Superior temporal gyrus (tissue), 1 donor: ENCODE results near the gene BRD9.
"Not testable (repeated sequence)": the region's sequence is repeated elsewhere in the genome, so short reads cannot be mapped to it uniquely, and the experiment has no call there.

Source experiments
- DNase-seq: peaks from one replicate; pipeline ENCODE4 v3.0.0-alpha.2; 2016; ENCODE audit errors: extremely low spot score

The BRD9 gene

GRCh38 chr5:892394-893136 is at the start of gene BRD9, which contains the start of gene TRIP13:
Gene BRD9 (minus strand): TSS chr5:892801. CDS start chr5:892657, 144 bp downstream.
Gene TRIP13 (plus strand): TSS chr5:892884. CDS start chr5:892999, 115 bp downstream.
- DNase-seq, result peak; percentile 82

GRCh38 chr5:940741-941140 is 48.1 kb upstream of the BRD9 start:
- not testable (repeated sequence) for DNase-seq

- no peak for DNase-seq
Measured at GRCh38 chr5:939368-939767, 46.8 kb upstream of the BRD9 start.

- DNase-seq, result no peak
Measured at GRCh38 chr5:937151-937924, 44.7 kb upstream of the BRD9 start.

GRCh38 chr5:936149-937144 is 43.8 kb upstream of the BRD9 start:
- no peak for DNase-seq

DNA sequence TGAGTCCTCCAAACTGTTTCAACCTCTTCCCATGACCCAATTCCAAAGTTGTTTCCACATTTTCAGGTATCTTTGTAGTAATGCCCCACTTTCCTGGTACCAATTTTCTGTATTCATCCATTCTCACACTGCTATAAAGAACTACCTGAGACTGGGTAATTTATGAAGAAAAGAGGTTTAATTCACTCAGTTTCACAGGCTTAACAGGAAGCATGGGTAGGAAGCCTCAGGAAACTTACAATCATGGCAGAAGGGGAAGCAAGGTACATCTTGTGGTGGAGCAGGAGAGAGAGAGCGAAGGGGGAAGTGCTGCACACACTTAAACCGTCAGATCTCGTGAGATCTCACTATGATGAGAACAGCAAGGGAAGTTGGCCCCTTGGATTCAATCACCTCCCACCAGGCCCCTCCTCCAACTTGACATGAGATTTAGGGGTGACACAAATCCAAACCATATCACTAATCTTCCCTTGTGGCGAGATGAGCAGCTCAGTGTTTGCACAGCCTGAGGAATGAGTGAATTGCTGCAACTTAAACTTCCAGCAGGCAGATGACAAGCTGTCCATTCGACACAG is 43.0 kb upstream of the BRD9 start:
- no peak for DNase-seq

DNA sequence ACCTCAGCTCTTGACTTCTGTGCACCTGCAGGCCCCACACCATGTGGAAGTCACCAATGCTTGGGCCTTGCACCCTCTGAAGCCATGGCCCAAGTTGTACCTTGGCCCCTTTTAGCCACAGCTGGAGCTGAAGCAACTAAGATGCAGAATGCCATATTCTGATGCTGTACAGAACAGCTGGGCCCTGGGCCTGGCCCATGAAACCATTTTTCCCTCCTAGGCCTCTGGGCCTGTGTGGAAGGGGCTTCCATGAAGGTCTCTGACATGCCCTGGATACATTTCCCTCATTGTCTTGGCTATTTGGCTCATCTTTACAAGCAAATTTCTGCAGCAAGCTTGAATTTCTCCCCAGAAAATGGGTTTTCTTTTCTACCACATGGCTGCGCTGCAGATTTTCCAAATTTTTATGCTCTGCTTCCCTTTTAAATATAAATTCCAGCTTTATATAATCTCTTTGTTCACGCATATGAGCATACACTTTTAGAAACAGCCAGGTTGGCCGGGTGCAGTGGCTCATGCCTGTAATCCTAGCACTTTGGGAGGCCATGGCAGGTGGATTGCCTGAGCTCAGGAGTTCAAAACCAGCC is 41.9 kb upstream of the BRD9 start:
- not testable (repeated sequence) for DNase-seq

DNA sequence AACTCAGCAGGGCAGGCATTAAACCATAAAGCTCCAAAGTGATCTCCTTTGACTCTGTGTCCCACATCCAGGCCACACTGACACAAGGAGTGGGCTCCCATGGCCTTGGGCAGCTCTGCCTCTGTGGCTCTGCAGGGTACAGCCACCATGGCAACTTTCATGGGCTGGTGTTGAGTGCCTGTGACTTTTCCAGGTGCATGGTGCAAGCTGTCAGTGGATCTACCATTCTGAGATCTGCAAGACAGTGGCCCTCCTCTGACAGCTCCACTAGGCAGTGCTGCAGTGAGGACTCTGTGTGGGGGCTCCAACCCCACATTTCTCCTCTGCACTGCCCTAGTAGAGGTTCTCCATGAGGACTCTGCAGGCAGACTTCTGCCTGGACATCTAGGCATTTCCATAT is 41.4 kb upstream of the BRD9 start:
- DNase-seq, result not testable (repeated sequence)

DNA sequence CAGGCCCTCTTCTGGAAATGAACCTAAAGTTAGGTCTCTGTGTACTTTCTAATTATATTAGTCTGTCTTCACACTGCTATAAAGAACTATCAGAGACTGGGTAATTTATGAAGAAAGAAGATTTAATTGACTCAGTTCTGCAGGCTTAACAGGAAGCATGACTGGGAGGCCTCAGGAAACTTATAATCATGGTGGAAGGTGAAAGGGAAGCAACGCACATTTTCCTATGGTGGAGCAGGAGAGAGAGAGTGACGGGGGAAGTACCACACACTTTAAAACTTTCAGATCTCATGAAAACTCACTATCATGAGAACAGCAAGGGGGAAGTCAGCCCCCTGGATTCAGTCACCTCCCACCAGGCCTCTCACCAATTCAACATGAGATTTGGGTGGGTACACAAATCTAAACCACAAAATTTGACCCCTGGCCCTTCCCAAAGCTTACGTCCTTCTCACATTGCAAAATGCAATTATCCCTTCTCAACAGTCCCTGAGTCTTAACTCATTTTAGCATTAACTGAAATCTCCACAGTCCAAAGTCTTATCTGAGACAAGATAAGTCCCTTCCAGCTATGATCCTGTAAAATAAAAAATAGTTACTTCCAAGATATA is 40.8 kb upstream of the BRD9 start:
- DNase-seq, result no peak

DNA sequence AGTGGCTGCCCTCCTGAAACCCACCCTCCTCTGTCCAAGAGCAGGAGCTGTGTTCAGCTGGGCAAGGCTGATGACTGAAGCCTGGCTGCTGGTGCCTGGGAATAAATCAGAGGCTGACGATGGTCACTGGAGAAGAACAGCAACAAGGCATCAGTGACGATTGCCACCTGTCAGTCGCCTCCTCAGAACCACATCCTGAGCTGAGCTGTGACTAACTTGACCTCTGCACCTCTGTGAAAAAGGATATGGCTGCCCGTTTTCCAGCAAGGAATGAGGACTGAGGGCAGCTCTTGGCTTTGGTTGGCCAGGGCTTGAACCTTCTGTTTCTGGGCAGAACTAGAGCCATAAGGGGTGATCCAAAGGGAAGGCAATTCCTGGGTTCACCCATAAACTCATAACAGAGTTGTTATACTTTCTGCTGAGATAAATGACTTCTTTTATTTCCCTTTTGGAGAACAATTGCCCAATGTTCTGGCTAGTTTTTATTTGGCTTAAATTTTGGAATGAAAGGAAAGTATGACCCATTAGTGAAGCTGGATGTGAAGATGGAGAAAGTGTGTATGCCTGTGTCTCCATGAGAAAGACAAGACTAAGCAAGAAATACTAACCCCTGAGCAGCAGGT is 40.1 kb upstream of the BRD9 start:
- DNase-seq, result no peak

GRCh38 chr5:932151-932627 is 39.6 kb upstream of the BRD9 start:
- DNase-seq, result no peak

- DNase-seq, result no peak
Measured at GRCh38 chr5:931570-932145, 39.1 kb upstream of the BRD9 start.

DNA sequence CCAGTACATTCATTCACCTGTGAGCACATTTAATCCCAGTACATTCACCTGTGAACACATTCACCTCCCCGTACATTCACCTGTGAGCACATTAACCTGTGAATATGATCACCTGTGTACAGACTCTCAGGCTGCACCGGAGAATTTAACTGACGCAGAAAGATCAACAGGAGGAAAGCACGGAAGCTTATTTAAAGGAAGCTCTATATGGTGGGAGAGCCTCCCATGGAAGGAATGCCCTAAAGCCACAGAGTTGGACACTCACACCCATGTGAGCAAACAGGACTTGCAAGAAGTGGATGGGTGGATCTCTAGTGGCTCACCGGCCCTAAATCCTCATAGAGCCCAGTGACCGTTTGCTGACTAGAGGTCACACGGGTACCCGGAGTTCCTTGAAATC is 38.3 kb upstream of the BRD9 start:
- DNase-seq, result no peak

GRCh38 chr5:929596-929995 is 37.0 kb upstream of the BRD9 start:
- DNase-seq, result no peak

GRCh38 chr5:929182-929581 is 36.6 kb upstream of the BRD9 start:
- not testable (repeated sequence) for DNase-seq

GRCh38 chr5:927172-928015 is 34.8 kb upstream of the BRD9 start:
- no peak for DNase-seq

DNA sequence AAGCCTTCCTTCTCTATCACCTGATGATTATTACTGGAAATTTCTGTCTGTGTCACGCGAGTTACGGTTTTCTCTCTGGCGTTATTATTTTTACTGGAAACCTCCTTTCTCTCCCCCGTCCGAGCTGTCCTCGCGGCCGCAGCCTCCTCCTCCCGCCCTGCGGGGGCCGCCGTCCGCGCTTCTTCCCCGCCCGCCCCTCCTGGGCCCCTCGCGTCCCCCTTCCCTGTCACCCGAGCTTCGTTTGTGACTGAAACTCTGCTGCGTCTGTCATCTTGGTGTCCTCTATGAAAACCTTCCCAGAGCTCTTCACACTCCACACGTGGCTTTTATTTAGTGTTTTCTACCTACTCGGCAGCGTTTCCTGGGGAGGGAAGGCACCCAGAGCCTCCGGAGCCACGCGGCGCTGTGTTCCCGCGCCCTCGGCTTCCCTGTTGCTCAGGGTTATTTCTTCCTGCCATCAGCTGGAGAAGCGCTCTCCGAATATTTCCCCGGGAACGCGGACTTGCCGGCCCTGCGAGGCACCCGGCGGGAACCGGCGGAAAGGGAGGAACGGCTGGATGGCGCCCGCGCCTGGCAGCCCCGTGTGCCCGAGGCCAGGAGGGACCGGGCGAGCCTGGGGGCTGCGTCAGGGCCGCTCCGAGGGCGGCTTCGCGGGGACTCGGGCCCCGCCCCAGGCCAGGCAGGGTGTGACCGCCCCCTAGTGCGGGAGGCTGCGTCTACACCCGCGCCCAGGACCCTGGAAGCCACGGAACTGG is 34.0 kb upstream of the BRD9 start:
- no peak for DNase-seq

DNA sequence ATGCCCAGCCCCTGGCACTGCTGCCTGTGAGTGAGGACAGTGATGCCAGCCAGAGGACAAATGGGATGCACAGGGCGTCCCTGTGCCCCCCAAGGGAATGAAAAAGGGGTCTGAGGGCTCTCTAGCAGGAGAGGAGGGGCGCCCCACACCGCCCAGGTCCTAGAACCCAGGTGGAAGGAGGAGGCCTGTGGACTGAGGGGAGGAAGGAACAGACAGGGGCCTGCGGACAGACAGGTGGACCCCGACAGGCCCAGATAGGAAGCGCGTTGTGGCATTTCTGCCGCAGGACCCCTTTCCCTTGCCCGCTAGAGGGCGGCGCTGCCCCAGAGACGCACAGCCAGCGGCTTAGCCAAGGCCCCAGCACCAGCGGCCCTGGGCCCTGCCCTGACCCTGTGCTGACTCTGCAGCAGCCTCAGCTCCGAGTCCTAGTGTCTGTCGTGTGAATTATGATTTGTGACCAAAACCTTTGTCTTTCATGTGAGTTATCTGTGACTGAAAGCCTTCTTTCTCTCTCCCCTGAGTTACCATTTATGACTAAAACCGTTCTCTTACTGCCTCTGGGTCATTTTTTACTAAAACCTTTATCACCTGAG is 30.8 kb upstream of the BRD9 start:
- peak; percentile 64 for DNase-seq
